ENCODE data around the gene KCNA5.

- TF ChIP-seq POLR2A (IDR thresholded peaks at IDR 0.05; ENCODE audit: low read depth, low read length) (no peak), CTCF (conservative IDR thresholded peaks at IDR 0.05; ENCODE audit: low read depth, low read length) (no peak), CHD1 (IDR thresholded peaks at IDR 0.05; ENCODE audit: low read depth, low read length) (no peak), CEBPB (IDR thresholded peaks at IDR 0.05; ENCODE audit: low read depth, low read length) (no peak), USF2 (IDR thresholded peaks at IDR 0.05; ENCODE audit: low read depth, low read length) (no peak), MAZ (IDR thresholded peaks at IDR 0.05; ENCODE audit: borderline replicate concordance, low read depth, low read length) (no peak), RAD21 (IDR thresholded peaks at IDR 0.05; ENCODE audit: low read length) (no peak), FOS (IDR thresholded peaks at IDR 0.05; ENCODE audit: low read depth, low read length) (no peak), RFX5 (IDR thresholded peaks at IDR 0.05; ENCODE audit: low read depth, low read length) (no peak), BHLHE40 (IDR thresholded peaks at IDR 0.05; ENCODE audit: low read depth, low read length) (no peak)
These were observed 22.6 kb downstream of the KCNA5 start for GRCh38 chr12:5066251-5066650.
